PFSK-1 (cell line): ENCODE measurements around the gene IFNB1.

Experiments
- FOXP2 ChIP-seq: optimal IDR thresholded peaks from 2 replicates; pipeline ENCODE3; 2011; ENCODE audit warnings: borderline replicate concordance, control low read depth, inconsistent platforms; ENCODE audit not compliant: insufficient read depth; ENCODE audit errors: extremely low read length, extremely low read depth
- POLR2AphosphoS5 ChIP-seq: IDR thresholded peaks from 2 replicates; pipeline ENCODE4 v1.6.1; 2012; ENCODE audit warnings: low read depth, mild to moderate bottlenecking, control low read depth, low read length, moderate library complexity
- REST ChIP-seq, 2 experiments: IDR thresholded peaks; 2 replicates each; pipeline versions ENCODE4 v1.6.1 to v1.8.0; 2011 to 2012; ENCODE audit warnings: low read depth in 2 of 2, low read length in 2 of 2, control low read depth in 1 of 2, inconsistent platforms in 1 of 2, mild to moderate bottlenecking in 1 of 2, moderate library complexity in 1 of 2; ENCODE audit not compliant: insufficient read depth in 1 of 2
- SIN3A ChIP-seq: IDR thresholded peaks from 2 replicates; pipeline ENCODE4 v1.6.1; 2012; ENCODE audit warnings: mild to moderate bottlenecking, low read length, moderate library complexity, borderline replicate concordance; ENCODE audit not compliant: insufficient read depth
- TAF1 ChIP-seq: IDR thresholded peaks from 2 replicates; pipeline ENCODE4 v1.6.1; 2012; ENCODE audit warnings: low read length, control low read depth, borderline replicate concordance; ENCODE audit not compliant: insufficient read depth

GRCh38 chr9:21030389-21031035 lies 47.2 kb downstream of the IFNB1 start:
- TF ChIP-seq POLR2AphosphoS5 = no peak
- TF ChIP-seq TAF1 = no peak
- no peak for TF ChIP-seq SIN3A
- TF ChIP-seq REST (IDR thresholded peaks at IDR 0.05; ENCODE audit: insufficient read depth in 1 of 2, low read depth in 2 of 2, low read length in 2 of 2) = no peak
- no peak for TF ChIP-seq FOXP2
